Subcutaneous adipose tissue (tissue), 4 donors: ENCODE results near the gene VPS36. TPM values are rescaled to one million over a fixed set of nuclear protein-coding genes. Genes with fewer than 3 reads are reported as not detected.

ENCODE experiments used
- small RNA-seq: library from RNA; depleted of rRNA; stranded (forward); fragments of <200 nt; gene quantifications from one replicate; pipeline ENCODE3, GENCODE V24; 2016
- total RNA-seq, 4 donors: library from RNA; depleted of rRNA; stranded (reverse); fragments of >200 nt; gene quantifications; one replicate each; pipeline ENCODE4 v1.1.0, GENCODE V29; 2016
- TF ChIP-seq, protein P1 (sequence below): fragments of 450-650 bp; IDR thresholded peaks from one replicate; pipeline ENCODE4 v1.5.1; 2016; ENCODE audit warnings: low read depth, mild to moderate bottlenecking, control low read depth, antibody characterized with exemption, moderate library complexity

The VPS36 gene
- total RNA-seq, 4 donors from 2014 or later, result 34.9 to 72.9 (median 42.7) TPM

DNA sequence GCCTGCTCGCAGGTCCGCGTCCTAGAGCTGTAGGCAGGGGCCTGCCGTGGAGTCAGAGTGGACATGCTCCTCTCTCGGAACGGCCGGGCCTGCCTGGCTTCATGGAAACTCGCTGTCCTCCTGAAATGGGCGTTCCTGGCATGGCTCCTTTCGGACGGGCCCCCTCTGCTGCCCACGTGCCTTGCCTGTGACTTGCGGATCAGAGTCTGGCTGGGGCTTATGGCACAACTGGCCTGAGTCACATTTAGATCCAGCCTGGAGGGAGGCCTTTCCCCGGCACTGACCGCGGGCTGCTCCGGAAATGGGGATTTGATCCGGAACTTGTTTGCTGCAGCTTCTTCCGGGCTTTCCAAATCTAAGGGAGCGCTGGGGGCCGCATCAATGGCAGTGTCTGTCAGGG, 72.5 kb downstream of the VPS36 start:
- TF ChIP-seq, protein P1, sequence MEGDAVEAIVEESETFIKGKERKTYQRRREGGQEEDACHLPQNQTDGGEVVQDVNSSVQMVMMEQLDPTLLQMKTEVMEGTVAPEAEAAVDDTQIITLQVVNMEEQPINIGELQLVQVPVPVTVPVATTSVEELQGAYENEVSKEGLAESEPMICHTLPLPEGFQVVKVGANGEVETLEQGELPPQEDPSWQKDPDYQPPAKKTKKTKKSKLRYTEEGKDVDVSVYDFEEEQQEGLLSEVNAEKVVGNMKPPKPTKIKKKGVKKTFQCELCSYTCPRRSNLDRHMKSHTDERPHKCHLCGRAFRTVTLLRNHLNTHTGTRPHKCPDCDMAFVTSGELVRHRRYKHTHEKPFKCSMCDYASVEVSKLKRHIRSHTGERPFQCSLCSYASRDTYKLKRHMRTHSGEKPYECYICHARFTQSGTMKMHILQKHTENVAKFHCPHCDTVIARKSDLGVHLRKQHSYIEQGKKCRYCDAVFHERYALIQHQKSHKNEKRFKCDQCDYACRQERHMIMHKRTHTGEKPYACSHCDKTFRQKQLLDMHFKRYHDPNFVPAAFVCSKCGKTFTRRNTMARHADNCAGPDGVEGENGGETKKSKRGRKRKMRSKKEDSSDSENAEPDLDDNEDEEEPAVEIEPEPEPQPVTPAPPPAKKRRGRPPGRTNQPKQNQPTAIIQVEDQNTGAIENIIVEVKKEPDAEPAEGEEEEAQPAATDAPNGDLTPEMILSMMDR, result no peak

DNA sequence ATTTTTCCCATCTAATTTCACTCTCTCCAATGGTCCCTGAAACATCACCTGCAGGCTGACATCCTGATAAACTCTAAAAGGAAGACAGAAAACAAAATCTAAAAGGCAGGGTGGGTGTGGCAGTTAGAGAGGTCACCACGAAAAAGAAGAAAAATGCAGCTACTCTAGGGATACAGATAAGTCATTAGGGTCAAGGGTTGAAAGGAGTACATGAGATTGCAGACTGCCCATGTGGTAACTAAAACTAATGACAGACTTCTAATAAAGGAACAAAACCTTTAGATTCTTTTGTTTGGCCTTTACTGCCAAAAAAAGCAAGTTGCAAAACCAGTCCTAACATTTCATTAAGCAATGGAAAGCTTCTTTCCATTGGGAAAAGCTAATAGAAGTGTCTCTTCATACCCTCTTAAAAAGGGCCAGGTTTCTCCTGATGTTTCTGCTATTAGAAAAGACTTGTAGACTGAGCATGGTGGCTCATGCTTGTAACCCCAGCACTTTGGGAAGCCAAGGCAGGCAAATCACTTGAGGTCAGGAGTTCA, 75.5 kb downstream of the VPS36 start:
- TF ChIP-seq, protein P1, result no peak

DNA sequence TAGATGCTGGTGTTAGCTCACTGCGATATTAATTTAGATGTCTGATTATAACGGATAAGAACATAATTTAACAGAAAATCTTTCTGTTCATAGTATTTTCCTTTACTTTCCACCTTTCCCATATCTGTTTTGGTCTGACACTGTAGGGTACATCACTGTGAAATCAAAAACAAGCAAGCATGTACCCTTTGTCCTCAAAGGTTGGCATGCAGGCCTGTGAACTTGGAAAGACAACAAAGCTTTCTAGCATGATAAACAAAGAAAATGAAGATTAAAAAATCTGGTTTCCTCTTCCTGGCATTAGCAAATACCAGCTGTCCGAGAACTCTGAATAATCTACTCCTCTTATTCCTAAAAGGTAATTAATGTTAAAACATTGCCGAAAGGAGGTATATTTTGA, 76.0 kb downstream of the VPS36 start:
- TF ChIP-seq, protein P1, result no peak

DNA sequence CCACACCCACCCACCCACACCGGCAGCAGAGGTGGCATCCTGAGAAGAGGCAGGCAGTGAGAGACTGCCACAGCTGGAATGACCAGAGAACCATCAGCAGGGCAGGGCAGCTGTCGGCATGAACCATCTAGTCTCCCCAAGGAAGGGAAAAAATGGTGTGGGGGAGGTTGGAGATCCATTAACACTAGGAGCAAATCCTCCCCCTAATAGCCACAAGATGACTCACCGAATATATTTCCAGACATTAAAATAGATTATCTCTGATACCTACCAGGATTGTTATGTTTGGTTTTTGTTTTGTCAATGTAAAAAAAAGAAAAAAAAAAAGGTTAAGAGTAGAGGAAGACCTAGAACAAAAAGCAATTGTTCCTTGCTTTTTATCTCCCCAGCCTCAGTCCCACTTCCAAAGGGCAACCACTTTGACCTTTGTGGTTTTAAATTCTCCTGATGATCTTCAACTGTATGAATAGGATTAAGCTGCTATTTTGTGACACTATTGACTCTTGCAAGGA, 78.6 kb downstream of the VPS36 start:
- TF ChIP-seq, protein P1, result no peak

DNA sequence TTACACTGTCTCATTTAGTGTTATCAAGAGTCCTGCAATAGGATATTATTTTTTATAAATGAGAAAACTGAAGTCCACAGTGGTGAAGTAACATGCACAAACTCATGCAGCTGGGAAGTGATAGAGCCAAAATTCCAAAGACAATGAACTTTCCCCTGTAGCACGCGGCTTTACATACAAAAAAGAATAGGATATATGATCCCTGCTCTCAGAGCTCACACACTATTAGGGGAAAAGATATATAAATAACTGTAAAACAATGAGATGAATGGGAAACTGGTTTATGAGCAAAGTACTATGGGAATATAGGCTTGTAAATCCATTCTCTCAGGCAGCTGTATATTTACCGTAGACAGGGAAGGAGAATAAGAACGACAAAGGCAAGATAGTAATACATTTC, 84.1 kb downstream of the VPS36 start:
- TF ChIP-seq, protein P1, result no peak

Small RNA genes lying within 50 kb of the gene (small RNA-seq; reads per million reads assigned to genes)
- not detected for gene RNY4P24

Other genes with a start within 250 kb of the VPS36 start
- gene THSD1, start 44.5 kb downstream of the VPS36 start, total RNA-seq, result 10 to 100 TPM in 1 of 4 donors, 1 to 10 TPM in 3; 4.2 to 12.6 (median 6.0) TPM
- gene CKAP2, start 4.8 kb upstream of the VPS36 start, total RNA-seq, result 10 to 100 TPM in 2 of 4 donors, 1 to 10 TPM in 2; 6.8 to 18.2 (median 10.4) TPM
- gene HNRNPA1L2, start 191.8 kb upstream of the VPS36 start, total RNA-seq, result 1 to 10 TPM; 1.6 to 6.2 (median 4.6) TPM
- gene SUGT1, start 202.2 kb upstream of the VPS36 start, total RNA-seq, result 10 to 100 TPM; 29.9 to 44.3 (median 35.6) TPM